ENCODE results near the gene SDCCAG8. TPM values are rescaled to one million over a fixed set of nuclear protein-coding genes. Genes with fewer than 3 reads are reported as not detected.

The SDCCAG8 gene
- total and polyA plus RNA-seq, 4 donors = 25.4 to 96.7 (median 48.2) TPM

- 84 to 87% methylated on average over 7 of the region's 7 CpGs for WGBS, 2 donors
- Histone ChIP-seq H3K27me3 (ENCODE audit: control insufficient read depth in 3 of 3, insufficient read depth in 3 of 3, low read length in 2 of 3) (no peaks in the 10 kb centered on the region), H3K9me3 (ENCODE audit: control insufficient read depth in 4 of 4, insufficient read depth in 3 of 4, low read length in 3 of 4) (no peaks in the 10 kb centered on the region), H3K36me3 (ENCODE audit: control insufficient read depth in 4 of 4, insufficient read depth in 4 of 4, low read length in 4 of 4) (peaks cover 0 to 12% (median 5%) of the 10 kb centered on the region in 4 donors), H3K4me3 (no peak overlapping the region), H3K9ac (ENCODE audit: insufficient read depth in 1 of 2, low read length in 2 of 2) (no peak overlapping the region), H3K4me1 (ENCODE audit: control insufficient read depth in 5 of 5, insufficient read depth in 5 of 5, low read length in 5 of 5) (no peaks in the 10 kb centered on the region), H3K27ac (ENCODE audit: low read depth in 1 of 2, low read length in 1 of 2) (no peak overlapping the region)
- DNase-seq (no peak), ATAC-seq (ENCODE audit: insufficient read depth, low FRiP score) (no peak)
- TF ChIP-seq CTCF (IDR thresholded peaks at IDR 0.05; ENCODE audit: control extremely low read depth, extremely low read depth) = no peak
Measured at GRCh38 chr1:243513726-243514491, 258.1 kb downstream of the SDCCAG8 start.

DNA sequence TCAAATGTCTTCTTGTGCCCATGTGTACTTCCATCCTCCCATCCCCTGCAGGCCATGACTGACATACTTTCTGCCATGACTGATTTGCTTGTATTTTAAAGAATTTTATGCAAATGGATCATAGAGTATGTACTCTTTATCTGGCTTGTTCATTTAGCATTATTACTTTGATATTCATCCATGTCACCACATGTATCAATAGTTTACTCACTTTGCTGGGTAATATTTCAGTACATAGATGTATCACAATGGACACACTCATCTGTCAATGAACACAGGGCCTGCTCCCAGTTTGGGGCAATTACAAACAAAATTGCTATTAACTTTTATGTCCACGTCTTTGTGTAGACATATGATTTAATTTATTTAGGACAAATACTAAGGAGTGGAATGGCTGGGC is 259.1 kb downstream of the SDCCAG8 start:
- 90 to 94% methylated on average over 1 of the region's 1 CpG for WGBS, 2 donors
- TF ChIP-seq CTCF (IDR thresholded peaks at IDR 0.05; ENCODE audit: control extremely low read depth, extremely low read depth) = no peak

DNA sequence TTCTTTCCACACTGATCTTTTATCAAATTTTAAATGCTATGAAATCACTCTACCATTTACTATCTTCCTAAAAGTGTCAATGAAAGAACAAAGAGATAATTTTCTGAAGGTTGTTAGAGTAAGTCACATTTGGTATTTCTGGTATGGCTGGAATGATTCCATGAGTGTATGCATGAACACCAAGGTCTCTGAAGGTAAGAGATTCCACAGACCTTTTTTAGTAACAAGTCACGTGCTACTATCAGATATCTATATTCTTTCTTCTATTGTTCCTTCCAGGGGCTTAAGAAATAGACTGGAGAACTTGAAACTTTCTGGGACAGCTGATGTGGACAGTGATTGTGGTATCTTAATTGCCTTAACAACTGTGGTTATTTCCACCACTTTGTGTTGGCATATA is 265.0 kb downstream of the SDCCAG8 start:
- DNase-seq (no peak), ATAC-seq (ENCODE audit: insufficient read depth, low FRiP score) (no peak)
- no peak for TF ChIP-seq CTCF (IDR thresholded peaks at IDR 0.05; ENCODE audit: control extremely low read depth, extremely low read depth)
- Histone ChIP-seq H3K9ac (ENCODE audit: insufficient read depth in 1 of 2, low read length in 2 of 2) (no peak overlapping the region), H3K27me3 (ENCODE audit: control insufficient read depth in 3 of 3, insufficient read depth in 3 of 3, low read length in 2 of 3) (no peaks in the 10 kb centered on the region), H3K27ac (ENCODE audit: low read depth in 1 of 2, low read length in 1 of 2) (no peak overlapping the region), H3K9me3 (ENCODE audit: control insufficient read depth in 4 of 4, insufficient read depth in 3 of 4, low read length in 3 of 4) (no peaks in the 10 kb centered on the region), H3K36me3 (ENCODE audit: control insufficient read depth in 4 of 4, insufficient read depth in 4 of 4, low read length in 4 of 4) (peaks cover 0 to 6% (median 4%) of the 10 kb centered on the region in 4 donors), H3K4me3 (no peak overlapping the region), H3K4me1 (ENCODE audit: control insufficient read depth in 5 of 5, insufficient read depth in 5 of 5, low read length in 5 of 5) (peaks cover 0 to 3% (median 0%) of the 10 kb centered on the region in 5 donors)
- 88% methylated on average over 1 of the region's 1 CpG for WGBS, 2 donors

More for the DNA sequence above, 259.1 kb downstream of the SDCCAG8 start:
- no peak overlapping the region for H3K4me3 ChIP-seq
- DNase-seq (no peak), ATAC-seq (ENCODE audit: insufficient read depth, low FRiP score) (no peak)
- H3K36me3 ChIP-seq (ENCODE audit: control insufficient read depth in 4 of 4, insufficient read depth in 4 of 4, low read length in 4 of 4) = peaks cover 0 to 12% (median 5%) of the 10 kb centered on the region in 4 donors
- H3K27ac ChIP-seq (ENCODE audit: low read depth in 1 of 2, low read length in 1 of 2) = no peak overlapping the region
- no peaks in the 10 kb centered on the region for H3K4me1 ChIP-seq (ENCODE audit: control insufficient read depth in 5 of 5, insufficient read depth in 5 of 5, low read length in 5 of 5)
- H3K9me3 ChIP-seq (ENCODE audit: control insufficient read depth in 4 of 4, insufficient read depth in 3 of 4, low read length in 3 of 4) = no peaks in the 10 kb centered on the region
- H3K27me3 ChIP-seq (ENCODE audit: control insufficient read depth in 3 of 3, insufficient read depth in 3 of 3, low read length in 2 of 3) = no peaks in the 10 kb centered on the region
- H3K9ac ChIP-seq (ENCODE audit: insufficient read depth in 1 of 2, low read length in 2 of 2) = no peak overlapping the region
